GM19467 (cell line): Measurements from ENCODE around the gene DBR1.

ENCODE experiments used
- ATAC-seq: cut with Tn5 transposase; IDR thresholded peaks from one replicate; pipeline ENCODE4 v1.9.1; 2021; ENCODE audit warnings: mild to moderate bottlenecking, moderate library complexity; ENCODE audit not compliant: unreplicated experiment

Gene DBR1

GRCh38 chr3:138174421-138175131, at the start of gene DBR1:
Gene DBR1, minus strand, starts transcription at chr3:138174921. Its CDS starts 126 bp downstream, at chr3:138174795.
- peak; percentile 92 for ATAC-seq

- no peak for ATAC-seq
Observed at GRCh38 chr3:138222942-138223287, 48.2 kb upstream of the DBR1 start.

- no peak for ATAC-seq
Observed at GRCh38 chr3:138222131-138222941, 47.6 kb upstream of the DBR1 start.

GRCh38 chr3:138220788-138221187, 46.1 kb upstream of the DBR1 start:
- ATAC-seq, result no peak

GRCh38 chr3:138220242-138220641, 45.5 kb upstream of the DBR1 start:
- no peak for ATAC-seq

- ATAC-seq, result no peak
Observed at GRCh38 chr3:138219255-138219654, 44.5 kb upstream of the DBR1 start.

- no peak for ATAC-seq
Observed at GRCh38 chr3:138213398-138214085, 38.8 kb upstream of the DBR1 start.

- ATAC-seq, result no peak
Observed at GRCh38 chr3:138210528-138210927, 35.8 kb upstream of the DBR1 start.

- ATAC-seq, result no peak
Observed at GRCh38 chr3:138206196-138206595, 31.5 kb upstream of the DBR1 start.

- ATAC-seq, result no peak
Observed at GRCh38 chr3:138205527-138205926, 30.8 kb upstream of the DBR1 start.

- ATAC-seq, result no peak
Observed at GRCh38 chr3:138203938-138204337, 29.2 kb upstream of the DBR1 start.

- no peak for ATAC-seq
Observed at GRCh38 chr3:138202945-138203701, 28.4 kb upstream of the DBR1 start.

- ATAC-seq, result no peak
Observed at GRCh38 chr3:138200424-138200823, 25.7 kb upstream of the DBR1 start.

GRCh38 chr3:138199851-138200250, 25.1 kb upstream of the DBR1 start:
- no peak for ATAC-seq

- ATAC-seq, result no peak
Observed at GRCh38 chr3:138197524-138197923, 22.8 kb upstream of the DBR1 start.

- no peak for ATAC-seq
Observed at GRCh38 chr3:138197058-138197457, 22.3 kb upstream of the DBR1 start.

GRCh38 chr3:138196023-138196422, 21.3 kb upstream of the DBR1 start:
- no peak for ATAC-seq

GRCh38 chr3:138195481-138195880, 20.8 kb upstream of the DBR1 start:
- no peak for ATAC-seq

GRCh38 chr3:138188013-138188730, 13.5 kb upstream of the DBR1 start:
- peak; percentile 28 for ATAC-seq

GRCh38 chr3:138187296-138188012, 12.7 kb upstream of the DBR1 start, which contains the start of gene ARMC8:
Gene ARMC8, plus strand, starts transcription at chr3:138187301. Its CDS starts 254 bp downstream, at chr3:138187555.
- peak; percentile 54 for ATAC-seq
